GM21528 (cell line): Measurements from ENCODE around the gene MYO1E.
"Not testable (repeated sequence)": the region's sequence is repeated elsewhere in the genome, so short reads cannot be mapped to it uniquely, and the experiment has no call there.

Source experiments
- ATAC-seq: cut with Tn5 transposase; IDR thresholded peaks from one replicate; pipeline ENCODE4 v1.9.1; 2021; ENCODE audit warnings: mild to moderate bottlenecking, moderate library complexity; ENCODE audit not compliant: unreplicated experiment, low FRiP score

The MYO1E gene

DNA sequence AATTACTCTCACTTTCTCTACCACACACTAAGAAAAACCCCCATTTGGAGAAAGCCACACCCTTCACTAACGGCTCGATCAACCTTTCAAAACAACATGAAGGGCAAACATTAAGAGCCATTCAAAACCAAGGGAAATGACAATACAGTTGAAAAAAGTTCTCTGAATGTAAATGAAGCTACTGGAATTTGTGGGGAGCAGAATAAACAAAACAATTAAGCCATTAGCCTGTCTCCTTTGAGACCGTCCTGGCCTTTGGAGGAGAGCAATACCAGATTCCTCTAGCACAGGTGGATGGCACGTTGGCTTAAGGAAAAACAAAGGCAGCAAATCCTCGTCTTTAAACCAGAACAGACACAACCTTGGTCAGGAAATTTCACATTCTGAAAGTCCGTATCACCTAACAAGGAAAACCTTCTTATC lies 18.7 kb downstream of the MYO1E start:
- ATAC-seq = no peak

DNA sequence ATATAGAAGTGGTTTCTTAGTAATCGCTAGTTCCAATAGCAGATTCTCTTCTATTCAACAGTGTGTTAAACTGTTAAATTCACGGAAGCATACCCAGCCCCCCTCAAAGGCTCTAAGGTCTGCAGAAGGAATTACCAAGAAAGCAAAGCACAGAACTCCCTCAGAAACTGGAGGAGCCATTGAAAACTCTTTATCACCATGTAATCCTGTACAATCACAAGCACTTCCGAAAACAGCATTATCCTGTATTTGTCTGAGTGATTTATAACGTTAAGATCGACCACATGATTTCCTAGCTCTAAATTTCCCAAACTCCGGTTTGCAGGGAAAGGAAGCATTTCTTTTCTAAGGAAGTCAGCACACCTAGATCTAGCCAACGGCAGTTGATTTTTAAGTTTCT lies 20.0 kb downstream of the MYO1E start:
- ATAC-seq = no peak

DNA sequence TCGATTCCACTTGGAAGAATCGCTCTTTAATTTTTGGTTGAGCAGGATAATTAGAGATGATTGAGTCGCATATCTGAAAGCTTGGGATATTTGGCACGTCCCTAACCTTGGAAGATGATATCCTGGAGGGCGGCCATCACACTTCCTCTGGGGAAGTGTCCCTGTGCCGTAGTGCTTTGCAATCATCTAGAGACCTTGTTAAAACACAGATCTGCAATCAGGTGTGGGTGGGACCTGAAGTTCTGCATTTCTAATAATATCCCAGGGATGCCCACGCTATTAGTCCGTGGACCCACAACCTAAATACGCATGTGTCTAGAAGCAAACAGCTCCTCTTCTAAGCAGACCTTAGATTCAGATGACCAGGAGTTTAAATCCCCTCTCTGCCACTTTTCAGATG lies 20.5 kb downstream of the MYO1E start:
- ATAC-seq = no peak

DNA sequence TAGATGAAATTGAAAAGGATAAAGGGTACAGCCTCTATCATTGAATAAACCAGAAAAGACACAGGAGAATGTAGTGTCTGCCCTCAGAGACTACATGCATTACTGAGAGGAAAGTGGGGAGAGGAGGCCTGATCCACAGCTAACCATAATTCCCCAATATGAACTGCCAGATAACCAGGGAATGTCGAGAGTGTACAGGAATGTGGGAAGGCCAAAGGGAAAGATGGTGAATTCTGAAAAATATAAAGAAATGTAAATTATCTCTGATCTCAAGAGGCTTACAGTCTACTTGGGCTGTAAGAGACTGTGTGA lies 22.3 kb downstream of the MYO1E start:
- ATAC-seq = no peak

DNA sequence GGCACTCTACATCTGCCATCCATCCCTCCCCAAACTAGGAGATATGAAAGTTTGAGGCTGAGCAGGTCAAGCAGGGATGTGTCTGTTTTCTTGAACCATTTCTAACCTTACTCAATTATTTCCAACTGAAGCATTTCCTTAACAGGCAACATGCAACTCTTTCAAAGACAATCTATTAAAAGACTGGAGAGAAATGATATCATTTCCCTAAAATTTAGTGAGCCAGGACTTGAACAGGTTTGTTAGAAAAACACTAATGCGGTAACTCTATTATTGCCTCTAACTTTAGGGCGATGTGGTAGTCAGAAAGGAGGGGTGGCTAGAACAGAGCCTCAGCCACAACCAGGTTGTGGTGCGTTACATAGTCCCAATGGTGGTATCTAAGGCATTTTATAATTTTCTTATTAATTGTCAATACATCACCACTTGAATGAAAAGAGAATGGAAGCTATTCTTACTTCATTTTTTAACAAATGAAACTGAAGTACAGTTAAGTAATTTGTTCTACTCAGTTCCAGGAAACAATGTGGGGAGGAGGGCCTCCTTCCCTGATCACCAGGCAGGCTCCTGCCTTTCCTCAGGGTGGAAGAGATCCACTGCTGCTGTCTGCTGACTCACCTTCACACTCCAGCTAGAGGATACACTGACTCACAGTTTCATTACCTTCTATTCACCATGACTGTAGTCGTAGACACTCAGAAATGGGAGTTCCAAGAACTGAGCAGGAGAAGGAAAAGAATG lies 22.8 kb downstream of the MYO1E start:
- no peak for ATAC-seq

DNA sequence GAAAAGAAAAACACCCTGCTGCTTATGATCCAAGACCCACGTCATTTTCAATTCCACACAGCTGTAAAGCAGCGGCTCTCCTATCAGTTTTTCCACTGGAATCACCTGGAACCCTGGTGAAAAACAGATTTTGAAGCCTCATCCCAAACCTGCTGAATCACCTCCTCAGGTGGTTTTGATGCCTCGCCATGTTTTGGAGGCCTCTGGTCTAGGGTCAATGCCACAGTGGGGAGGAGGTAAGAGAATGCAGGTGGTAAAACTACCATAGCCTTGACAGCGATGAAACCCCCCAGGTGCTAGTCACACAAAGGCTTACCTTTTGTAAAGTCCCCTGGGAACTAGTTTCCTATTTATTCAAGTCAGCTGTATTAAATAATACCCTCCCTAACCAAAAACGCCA lies 24.8 kb downstream of the MYO1E start:
- no peak for ATAC-seq

DNA sequence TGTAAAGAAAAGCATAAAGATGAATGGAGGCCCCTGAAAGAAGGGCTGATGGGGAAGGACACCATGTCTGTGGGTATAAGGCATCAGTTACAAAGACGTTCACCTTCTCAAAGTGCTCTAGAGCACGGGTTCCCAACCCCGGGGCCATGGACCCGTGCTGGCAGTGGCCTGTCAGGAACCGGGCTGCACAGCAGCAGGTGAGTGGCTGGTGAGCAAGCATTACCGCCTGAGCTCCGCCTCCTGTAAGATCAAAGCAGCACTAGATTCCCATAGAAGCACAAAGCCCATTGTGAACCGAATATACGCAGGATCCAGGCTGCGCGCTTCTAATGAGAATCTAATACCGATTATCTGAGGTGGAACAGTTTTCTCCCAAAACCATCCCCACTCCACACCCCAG lies 25.7 kb downstream of the MYO1E start:
- ATAC-seq = no peak

DNA sequence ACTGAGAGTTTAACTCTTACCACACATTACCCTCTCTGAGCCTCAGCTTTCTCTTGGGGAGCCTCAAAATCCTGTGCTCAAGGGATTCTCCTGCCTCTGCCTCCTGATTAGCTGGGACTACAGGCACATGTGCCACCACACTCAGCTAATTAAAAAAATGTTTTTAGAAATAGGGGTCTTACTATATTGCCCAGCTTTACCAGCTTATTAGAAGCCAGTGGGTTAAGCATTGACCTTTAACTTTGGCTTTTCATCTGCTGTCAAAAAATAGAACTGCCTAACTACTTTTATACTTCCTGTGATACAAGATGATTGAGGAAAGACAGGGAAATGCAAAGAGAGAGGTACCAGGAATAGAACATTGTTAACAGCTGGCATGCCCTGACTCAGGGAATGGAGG lies 27.3 kb downstream of the MYO1E start:
- no peak for ATAC-seq

DNA sequence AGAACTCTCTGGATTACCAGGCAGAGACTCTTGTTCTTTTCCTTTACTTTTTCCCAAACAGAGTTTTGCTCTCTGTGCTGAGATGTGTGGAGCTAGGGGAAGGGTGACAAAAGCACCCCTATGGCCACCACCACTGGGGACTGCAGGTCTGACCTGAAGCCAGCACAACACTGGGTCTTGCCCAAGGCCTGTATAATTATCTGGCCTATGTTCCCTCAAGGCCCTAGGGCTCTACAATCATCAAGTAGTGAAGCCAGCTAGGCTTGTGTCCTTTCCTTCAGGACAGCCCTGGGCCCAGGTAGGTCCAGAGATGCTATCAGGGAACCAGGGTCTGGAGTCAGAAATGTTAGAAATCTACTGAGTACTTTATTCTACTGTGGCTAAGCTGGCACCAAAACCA lies 28.4 kb downstream of the MYO1E start:
- ATAC-seq = no peak

DNA sequence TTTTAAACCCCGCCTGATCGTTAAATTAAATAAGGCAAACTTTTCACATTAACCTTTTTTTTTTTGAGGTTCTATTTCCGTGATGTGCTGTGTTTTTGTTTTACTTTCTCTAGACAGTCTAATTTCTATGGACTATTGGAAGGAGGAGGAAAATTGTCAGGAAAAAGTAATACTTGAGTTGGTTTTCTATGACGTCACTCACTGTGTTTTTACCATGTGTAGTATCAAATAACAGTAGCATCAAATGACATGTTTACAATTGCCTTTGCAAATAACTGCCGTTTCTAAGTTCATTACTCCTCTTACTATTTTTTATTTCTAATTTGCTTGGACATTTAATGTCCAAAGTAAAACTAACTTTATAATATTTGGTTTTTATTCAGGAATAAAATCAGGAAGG lies 32.3 kb downstream of the MYO1E start:
- ATAC-seq = no peak

DNA sequence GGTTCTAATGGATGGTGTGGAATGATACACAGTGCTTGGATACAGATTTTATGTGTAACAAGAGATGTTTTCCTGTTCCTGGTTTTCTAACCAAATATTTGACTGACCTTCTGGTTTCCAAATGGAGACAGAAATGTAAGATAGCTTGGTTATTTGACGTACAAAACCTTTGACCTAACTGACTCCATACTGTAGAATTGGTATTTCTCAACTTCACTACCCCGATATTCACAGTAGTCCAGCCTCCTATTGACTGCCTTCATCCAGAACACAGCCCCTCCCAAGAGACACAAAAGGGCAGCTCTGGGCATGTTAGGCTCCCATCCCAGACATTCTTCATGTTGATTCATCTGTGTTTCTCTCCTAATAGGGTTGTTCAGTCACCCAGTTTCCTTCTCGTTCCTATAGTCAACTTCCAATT lies 33.4 kb downstream of the MYO1E start:
- no peak for ATAC-seq

DNA sequence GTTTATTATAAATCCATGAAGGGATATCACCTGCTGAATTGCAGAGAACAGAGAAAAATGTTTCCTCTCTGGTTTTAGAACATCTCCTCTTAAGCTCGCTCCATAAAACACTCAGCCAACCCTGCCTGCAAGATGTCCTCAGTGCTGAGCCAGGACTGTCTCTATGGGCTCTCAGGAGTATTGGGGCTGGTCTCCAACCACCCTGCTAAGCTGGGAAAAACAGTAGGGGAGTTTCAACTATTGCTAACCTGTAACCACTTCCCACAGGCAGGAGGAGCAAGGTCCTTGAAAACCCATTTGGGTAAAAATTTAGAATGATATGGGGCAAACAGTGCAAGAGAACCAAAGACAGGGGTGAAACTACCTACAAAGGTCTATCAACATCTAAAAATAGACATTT lies 34.3 kb downstream of the MYO1E start:
- ATAC-seq = no peak

DNA sequence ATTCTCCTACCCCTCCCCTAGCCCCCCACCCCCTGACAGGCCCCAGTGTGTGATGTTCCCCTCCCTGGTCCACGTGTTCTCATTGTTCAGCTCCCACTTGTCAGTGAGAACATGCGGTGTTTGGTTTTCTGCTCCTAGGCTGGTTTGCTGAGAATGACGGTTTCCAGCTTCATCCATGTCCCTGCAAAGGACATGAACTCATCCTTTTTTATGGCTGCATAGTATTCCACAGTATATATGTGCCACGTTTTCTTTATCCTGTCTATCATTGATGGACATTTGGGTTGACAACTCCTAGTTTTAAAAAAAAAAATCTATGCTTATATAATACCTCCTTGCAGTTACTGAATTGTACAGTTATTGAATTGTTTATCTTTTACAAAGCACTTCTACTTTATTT lies 35.9 kb downstream of the MYO1E start:
- not testable (repeated sequence) for ATAC-seq

DNA sequence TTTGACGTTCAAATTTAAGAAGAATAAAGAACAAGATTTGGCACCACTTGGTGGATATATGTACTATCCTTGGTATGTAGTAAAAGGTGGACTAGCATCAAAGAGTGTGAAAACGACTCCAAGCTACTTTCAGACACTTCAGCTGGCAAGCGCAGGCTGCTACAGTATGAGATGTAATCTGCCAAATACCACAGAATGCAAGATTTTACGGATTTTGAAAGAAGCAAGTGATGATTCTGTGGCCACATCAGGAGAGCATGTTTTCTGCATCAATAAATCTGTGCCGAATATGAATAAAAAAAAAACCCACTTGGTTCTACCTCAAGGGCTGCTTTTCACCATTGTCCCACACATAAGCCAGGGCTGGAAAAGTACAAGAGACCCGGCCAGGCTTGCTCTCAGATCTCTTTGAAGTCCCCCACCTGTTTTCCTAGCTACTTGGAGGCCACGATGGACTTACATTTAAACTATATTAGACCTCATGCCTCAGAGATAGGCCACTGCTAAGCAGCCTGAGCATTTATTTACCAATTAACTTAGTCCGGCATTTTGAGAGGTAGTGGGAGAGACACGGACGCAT lies 37.4 kb downstream of the MYO1E start:
- ATAC-seq = no peak

DNA sequence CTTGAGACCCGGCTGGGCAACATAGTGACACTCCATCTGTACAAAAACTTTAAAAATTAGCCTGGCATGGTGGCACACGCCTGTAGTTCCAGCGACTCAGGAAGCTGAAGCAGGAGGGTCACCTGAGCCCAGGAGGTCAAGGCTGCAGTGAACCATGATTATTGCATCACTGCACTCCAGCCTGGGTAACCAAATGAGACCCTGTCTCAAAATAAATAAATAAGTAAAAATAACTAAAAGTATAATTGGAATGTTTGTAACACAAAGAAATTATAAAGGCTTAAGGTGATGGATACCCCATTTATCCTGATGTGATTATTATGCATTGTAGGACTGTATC lies 38.6 kb downstream of the MYO1E start:
- ATAC-seq = no peak

DNA sequence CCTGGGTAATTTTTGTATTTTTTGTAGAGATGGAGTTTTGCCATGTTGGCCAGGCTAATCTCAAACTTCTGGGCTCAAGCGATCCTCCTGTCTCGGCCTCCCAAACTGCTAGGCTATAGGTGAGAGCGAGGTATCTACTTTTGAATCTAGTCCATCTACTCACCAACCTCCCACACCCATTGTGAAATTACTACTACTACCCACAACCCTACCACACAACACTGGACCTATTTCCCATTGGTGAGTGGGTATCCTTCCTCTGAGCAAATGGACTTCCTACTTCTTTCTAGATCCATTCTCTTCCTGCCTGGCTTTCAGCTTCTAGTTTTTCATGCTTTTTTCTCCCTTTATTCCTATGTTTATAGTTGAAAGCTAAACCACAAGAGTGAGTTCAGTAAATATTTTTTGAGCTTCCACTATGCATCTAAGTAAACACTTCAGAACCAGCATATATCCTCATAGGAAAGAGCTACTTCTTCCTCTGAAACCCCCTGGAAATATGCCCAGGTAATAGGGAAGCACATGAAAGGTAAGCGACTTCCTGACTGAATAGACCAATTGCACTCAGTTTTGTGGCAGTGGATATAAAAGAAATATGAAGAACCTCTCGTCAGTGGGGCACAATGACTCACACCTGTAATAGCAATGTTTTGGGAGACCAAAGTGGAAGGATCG lies 39.1 kb downstream of the MYO1E start:
- no peak for ATAC-seq

DNA sequence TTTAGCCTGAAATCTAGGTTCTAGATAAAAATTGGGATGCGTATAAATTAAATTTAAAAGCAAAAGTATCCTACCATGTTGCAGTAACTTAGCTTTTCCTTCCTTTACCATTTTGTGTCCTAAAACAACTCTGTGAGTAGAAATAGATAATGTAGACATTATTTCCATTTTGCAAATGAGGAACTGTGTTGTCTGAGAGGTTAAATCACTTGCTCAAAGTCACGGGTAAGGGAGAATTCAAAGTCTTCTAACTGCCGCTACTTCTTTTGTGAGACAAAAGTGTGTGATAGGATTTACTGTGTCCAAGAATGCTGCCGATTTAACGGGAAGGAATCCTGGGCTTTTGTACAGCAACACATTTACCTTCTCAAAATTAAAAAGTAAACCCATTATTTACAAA lies 40.7 kb downstream of the MYO1E start:
- ATAC-seq = no peak

DNA sequence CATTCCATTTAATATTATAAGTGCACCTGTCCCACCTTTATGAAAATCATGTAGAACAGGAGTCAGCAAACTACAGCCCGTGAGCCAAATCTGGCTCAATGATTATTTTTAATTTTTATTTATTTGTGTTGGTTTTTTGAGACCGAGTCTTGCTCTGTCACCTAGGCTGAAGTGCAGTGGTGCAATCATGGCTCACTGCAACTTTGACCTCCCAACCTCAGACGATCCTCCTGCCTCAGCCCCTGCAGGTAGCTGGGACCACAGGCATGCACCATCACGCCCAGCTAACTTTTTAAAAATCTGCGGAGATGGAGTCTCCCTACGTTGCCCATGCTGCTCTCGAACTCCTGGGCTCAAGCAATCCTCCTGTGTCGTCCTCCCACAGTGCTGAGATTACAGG lies 42.0 kb downstream of the MYO1E start:
- no peak for ATAC-seq

DNA sequence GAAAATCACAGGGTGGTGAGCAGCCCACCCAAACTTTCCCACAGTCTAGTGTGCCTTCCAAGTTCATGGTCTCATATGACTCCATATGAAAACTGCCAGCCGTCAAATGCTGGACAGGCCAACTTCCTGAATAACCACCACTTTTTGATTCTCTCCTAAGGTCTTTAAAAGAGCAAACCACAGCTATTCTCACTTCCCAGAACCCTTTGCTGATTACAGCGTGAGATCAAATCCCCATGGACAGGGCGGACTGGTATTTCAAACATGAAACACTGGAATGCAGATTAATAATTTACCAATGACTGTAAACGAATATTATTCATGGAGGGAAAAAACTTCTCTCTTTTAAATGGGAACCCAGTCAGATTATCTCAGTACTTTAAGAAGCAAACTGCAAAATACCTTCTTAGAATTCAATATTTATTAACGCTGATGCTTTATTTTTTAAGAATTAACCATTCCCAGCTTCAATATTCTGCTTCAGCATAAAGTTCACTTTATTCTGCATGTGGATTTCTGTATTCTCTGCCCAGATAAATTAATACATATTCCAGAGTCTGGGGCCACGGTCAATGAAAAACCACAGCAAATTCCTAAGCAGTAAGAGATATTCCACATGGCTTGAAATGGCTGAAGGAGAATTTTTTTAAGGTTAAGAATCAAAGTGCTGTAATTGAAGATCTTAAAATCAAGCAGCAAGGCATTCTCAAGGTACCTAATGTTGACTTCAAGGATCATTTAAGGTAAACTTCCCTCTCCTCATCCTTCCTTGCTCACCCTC lies 42.9 kb downstream of the MYO1E start:
- ATAC-seq = no peak

DNA sequence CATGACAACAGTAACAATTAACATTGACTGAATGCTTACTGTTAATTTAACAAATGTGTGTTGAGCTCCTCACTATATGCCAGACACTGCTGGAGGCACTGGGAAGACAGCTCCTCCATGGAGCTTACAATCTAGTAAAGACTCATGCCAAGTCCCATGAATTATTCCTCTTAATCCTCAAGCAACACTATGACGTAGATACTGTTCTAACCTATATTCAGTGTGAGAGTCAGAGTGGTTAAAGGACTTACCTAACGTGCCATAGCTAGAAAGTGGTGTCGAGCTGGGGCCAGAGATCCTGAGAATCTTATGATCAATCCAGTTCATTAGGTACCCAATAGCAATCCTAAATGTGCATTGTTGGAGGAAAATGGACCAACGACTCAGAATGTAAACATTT lies 43.6 kb downstream of the MYO1E start:
- no peak for ATAC-seq

DNA sequence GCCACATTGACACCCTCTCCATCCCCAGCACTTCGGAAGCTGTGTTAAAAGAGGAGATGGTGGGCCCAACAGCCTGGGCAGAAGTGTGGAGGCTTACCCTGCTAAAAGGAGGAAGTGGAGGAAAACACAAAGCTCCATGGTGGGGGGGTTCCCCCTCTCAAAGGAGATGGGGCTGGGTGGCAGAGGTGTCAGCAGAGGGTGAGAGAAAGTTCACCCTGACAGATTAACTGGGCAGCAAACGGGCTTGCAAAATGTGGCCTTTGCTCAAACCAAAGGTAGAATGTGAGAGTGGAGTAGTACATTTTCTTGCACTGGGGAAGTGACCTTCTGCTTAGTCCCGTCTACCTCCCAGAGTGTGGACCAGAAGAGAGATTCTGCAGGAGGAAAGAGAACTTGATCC lies 44.7 kb downstream of the MYO1E start:
- no peak for ATAC-seq

DNA sequence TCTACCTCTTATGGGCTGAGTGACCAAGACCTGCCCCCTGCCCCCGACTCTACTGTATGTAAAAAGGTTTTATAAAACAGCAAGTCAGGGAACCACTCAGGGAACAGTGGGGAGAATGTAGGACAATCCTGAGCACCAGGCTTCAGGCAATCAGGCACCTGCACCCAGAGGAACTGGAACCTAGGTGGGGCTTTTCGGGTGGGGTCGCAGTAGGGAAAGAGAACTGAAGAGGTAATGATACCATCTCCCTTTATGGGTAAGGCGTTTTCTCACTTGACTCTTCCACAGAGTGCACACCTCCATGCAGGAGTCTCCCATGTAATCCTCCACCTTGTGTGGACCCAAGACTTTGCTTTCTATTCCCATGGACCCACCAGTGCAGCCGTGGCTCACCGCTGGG lies 45.8 kb downstream of the MYO1E start:
- no peak for ATAC-seq
